ENCODE measurements around the gene TERT.

TERT gene

GRCh38 chr5:1318659-1319251 is 23.9 kb upstream of the TERT start:
- no peak for DNase-seq (ENCODE audit: low spot score)

GRCh38 chr5:1317921-1318565 is 23.2 kb upstream of the TERT start:
- DNase-seq (ENCODE audit: low spot score), result no peak

GRCh38 chr5:1316588-1317340 is 21.9 kb upstream of the TERT start:
- DNase-seq (ENCODE audit: low spot score), result no peak

GRCh38 chr5:1315709-1316587 is 21.1 kb upstream of the TERT start:
- no peak for DNase-seq (ENCODE audit: low spot score)

- DNase-seq (ENCODE audit: low spot score), result no peak
These were observed 20.3 kb upstream of the TERT start for GRCh38 chr5:1315018-1315708.

GRCh38 chr5:1314564-1314982 is 19.7 kb upstream of the TERT start:
- DNase-seq (ENCODE audit: low spot score), result no peak

- no peak for DNase-seq (ENCODE audit: low spot score)
These were observed 18.3 kb upstream of the TERT start for GRCh38 chr5:1312993-1313833.

- DNase-seq (ENCODE audit: low spot score), result no peak
These were observed 17.3 kb upstream of the TERT start for GRCh38 chr5:1312206-1312605.

GRCh38 chr5:1311439-1312055 is 16.7 kb upstream of the TERT start:
- DNase-seq (ENCODE audit: low spot score), result no peak

GRCh38 chr5:1310118-1310517 is 15.2 kb upstream of the TERT start:
- DNase-seq (ENCODE audit: low spot score), result no peak

GRCh38 chr5:1304033-1304432 is 9.2 kb upstream of the TERT start:
- no peak for DNase-seq (ENCODE audit: low spot score)

- DNase-seq (ENCODE audit: low spot score), result no peak
These were observed 7.4 kb upstream of the TERT start for GRCh38 chr5:1302258-1302657.

- no peak for DNase-seq (ENCODE audit: low spot score)
These were observed 5.8 kb upstream of the TERT start for GRCh38 chr5:1300581-1301083.

- DNase-seq (ENCODE audit: low spot score), result no peak
These were observed 5.1 kb upstream of the TERT start for GRCh38 chr5:1299961-1300360.

GRCh38 chr5:1299511-1299850 is 4.6 kb upstream of the TERT start:
- DNase-seq (ENCODE audit: low spot score), result no peak

- no peak for DNase-seq (ENCODE audit: low spot score)
These were observed 4.0 kb upstream of the TERT start for GRCh38 chr5:1298723-1299510.

- DNase-seq (ENCODE audit: low spot score), result no peak
These were observed 3.2 kb upstream of the TERT start for GRCh38 chr5:1298067-1298551.

GRCh38 chr5:1297243-1297642 is 2.4 kb upstream of the TERT start:
- no peak for DNase-seq (ENCODE audit: low spot score)

GRCh38 chr5:1295650-1296037 is 776 bp upstream of the TERT start:
- no peak for DNase-seq (ENCODE audit: low spot score)
